ENCODE results near the gene SEBOX. TPM values are rescaled to one million over a fixed set of nuclear protein-coding genes. Genes with fewer than 3 reads are reported as not detected.

The SEBOX gene
- total RNA-seq, 6 donors from 2014 or later: not detected

GRCh38 chr17:28331891-28332420 is 33.0 kb downstream of the SEBOX start:
- no peak for ATAC-seq (ENCODE audit: low FRiP score in 2 of 2)
- H3K27ac ChIP-seq: no peak overlapping the region
- no peak for TF ChIP-seq CTCF (IDR thresholded peaks at IDR 0.05)
- no peak for TF ChIP-seq EP300 (IDR thresholded peaks at IDR 0.05)
- no peak for TF ChIP-seq POLR2A (IDR thresholded peaks at IDR 0.05)
- no peak for TF ChIP-seq POLR2AphosphoS5 (IDR thresholded peaks at IDR 0.05)
- DNase-seq: no peak
- no peaks in the 10 kb centered on the region for H3K9me3 ChIP-seq
- 88 to 95% methylated on average over 6 of the region's 6 CpGs for WGBS, 2 donors
- H3K36me3 ChIP-seq: peaks cover 12 to 50% (median 34%) of the 10 kb centered on the region in 4 donors
- no peak overlapping the region for H3K4me3 ChIP-seq
- peaks cover 21 to 33% (median 24%) of the 10 kb centered on the region in 4 donors for H3K4me1 ChIP-seq
- H3K27me3 ChIP-seq: no peaks in the 10 kb centered on the region

GRCh38 chr17:28330671-28331070 is 34.3 kb downstream of the SEBOX start:
- Histone ChIP-seq H3K4me3 (no peak overlapping the region), H3K36me3 (peaks cover 12 to 55% (median 37%) of the 10 kb centered on the region in 4 donors), H3K9me3 (no peaks in the 10 kb centered on the region), H3K4me1 (peaks cover 12 to 21% (median 18%) of the 10 kb centered on the region in 4 donors), H3K27ac (no peak overlapping the region), H3K27me3 (no peaks in the 10 kb centered on the region)
- 93 to 97% methylated on average over 2 to 5 of the region's 5 CpGs for WGBS, 2 donors
- ATAC-seq (ENCODE audit: low FRiP score in 2 of 2) (no peak), DNase-seq (no peak)
- TF ChIP-seq POLR2AphosphoS5 (IDR thresholded peaks at IDR 0.05) (no peak), POLR2A (IDR thresholded peaks at IDR 0.05) (no peak), CTCF (IDR thresholded peaks at IDR 0.05) (no peak), EP300 (IDR thresholded peaks at IDR 0.05) (no peak)

GRCh38 chr17:28328325-28328724 is 36.7 kb downstream of the SEBOX start:
- TF ChIP-seq POLR2AphosphoS5 (IDR thresholded peaks at IDR 0.05): no peak
- no peak for TF ChIP-seq POLR2A (IDR thresholded peaks at IDR 0.05)
- TF ChIP-seq CTCF (IDR thresholded peaks at IDR 0.05): no peak
- TF ChIP-seq EP300 (IDR thresholded peaks at IDR 0.05): no peak
- Histone ChIP-seq H3K36me3 (peaks cover 12 to 55% (median 37%) of the 10 kb centered on the region in 4 donors), H3K27ac (no peak overlapping the region), H3K9me3 (no peaks in the 10 kb centered on the region), H3K4me1 (peaks cover 3 to 19% (median 10%) of the 10 kb centered on the region in 4 donors), H3K4me3 (no peak overlapping the region), H3K27me3 (no peaks in the 10 kb centered on the region)
- ATAC-seq (ENCODE audit: low FRiP score in 2 of 2): no peak
- DNase-seq: no peak
- 74% methylated on average over 4 of the region's 4 CpGs for WGBS, 2 donors

- Histone ChIP-seq H3K27me3 (no peaks in the 10 kb centered on the region), H3K9me3 (no peaks in the 10 kb centered on the region), H3K27ac (no peak overlapping the region), H3K4me1 (peaks cover 0 to 15% (median 10%) of the 10 kb centered on the region in 4 donors), H3K4me3 (no peak overlapping the region), H3K36me3 (peaks cover 12 to 55% (median 37%) of the 10 kb centered on the region in 4 donors)
- ATAC-seq (ENCODE audit: low FRiP score in 2 of 2) (no peak), DNase-seq (no peak)
- WGBS, 2 donors: 69 to 92% methylated on average over 3 of the region's 3 CpGs
- TF ChIP-seq EP300 (IDR thresholded peaks at IDR 0.05): no peak
- TF ChIP-seq POLR2AphosphoS5 (IDR thresholded peaks at IDR 0.05): no peak
- no peak for TF ChIP-seq POLR2A (IDR thresholded peaks at IDR 0.05)
- no peak for TF ChIP-seq CTCF (IDR thresholded peaks at IDR 0.05)
Observed at GRCh38 chr17:28327709-28328108, 37.3 kb downstream of the SEBOX start.

- H3K9me3 ChIP-seq: no peaks in the 10 kb centered on the region
- no peak for ATAC-seq (ENCODE audit: low FRiP score in 2 of 2)
- peaks cover 12 to 53% (median 37%) of the 10 kb centered on the region in 4 donors for H3K36me3 ChIP-seq
- H3K27me3 ChIP-seq: no peaks in the 10 kb centered on the region
- DNase-seq: no peak
- peaks cover 0 to 15% (median 10%) of the 10 kb centered on the region in 4 donors for H3K4me1 ChIP-seq
- WGBS, 2 donors: 93 to 96% methylated on average over 9 of the region's 9 CpGs
- H3K27ac ChIP-seq: no peak overlapping the region
- TF ChIP-seq POLR2A (IDR thresholded peaks at IDR 0.05) (no peak), CTCF (IDR thresholded peaks at IDR 0.05) (no peak), POLR2AphosphoS5 (IDR thresholded peaks at IDR 0.05) (no peak), EP300 (IDR thresholded peaks at IDR 0.05) (no peak)
- no peak overlapping the region for H3K4me3 ChIP-seq
Observed at GRCh38 chr17:28327031-28327607, 37.9 kb downstream of the SEBOX start.

Measured in upper lobe of left lung (tissue), 6 donors.